GM23338 (cell line): ENCODE results near the gene SRSF3. TPM values are rescaled to one million over a fixed set of nuclear protein-coding genes. Genes with fewer than 3 reads are reported as not detected.

ENCODE experiments used
- ATAC-seq: fragments of 200-7000 bp; cut with Tn5 transposase; 3 replicates; pipeline ENCODE4 v1.9.1; 2020
- DNase-seq: peaks from one replicate; pipeline ENCODE4 v3.0.0-alpha.2; 2015; ENCODE audit warnings: low spot score
- H2AFZ ChIP-seq: fragments of 200-600 bp; sonication (generic); 2 replicates; pipeline ENCODE4 v1.8.0; 2016; ENCODE audit warnings: antibody characterized with exemption, mild to moderate bottlenecking, moderate library complexity
- H3F3A ChIP-seq: fragments of 200-600 bp; sonication (generic); replicated peaks from 2 replicates; pipeline ENCODE4 v1.8.0; 2017; ENCODE audit warnings: antibody characterized with exemption, mixed run types, low read depth
- H3K27ac ChIP-seq: fragments of 200-600 bp; sonication (generic); 2 replicates; pipeline ENCODE4 v1.6.1; 2016; ENCODE audit warnings: low read depth
- H3K27me3 ChIP-seq: fragments of 200-600 bp; sonication (generic); 2 replicates; pipeline ENCODE4 v1.8.0; 2016; ENCODE audit warnings: mild to moderate bottlenecking, mixed run types, moderate library complexity; ENCODE audit not compliant: insufficient read depth
- H3K36me3 ChIP-seq: fragments of 200-600 bp; sonication (generic); 2 replicates; pipeline ENCODE4 v1.8.0; 2016; ENCODE audit warnings: mild to moderate bottlenecking; ENCODE audit not compliant: insufficient read depth
- H3K4me1 ChIP-seq: fragments of 200-600 bp; sonication (generic); 2 replicates; pipeline ENCODE4 v1.8.0; 2016; ENCODE audit warnings: mild to moderate bottlenecking, moderate library complexity; ENCODE audit not compliant: insufficient read depth
- H3K4me2 ChIP-seq: fragments of 200-600 bp; sonication (generic); 2 replicates; pipeline ENCODE4 v1.7.1; 2017; ENCODE audit warnings: mixed run types
- H3K4me3 ChIP-seq: fragments of 200-600 bp; sonication (generic); 2 replicates; pipeline ENCODE4 v1.6.1; 2016; ENCODE audit warnings: mixed run types
- H3K79me2 ChIP-seq: fragments of 200-600 bp; sonication (generic); replicated peaks from 2 replicates; pipeline ENCODE4 v1.8.0; 2017; ENCODE audit warnings: mild to moderate bottlenecking; ENCODE audit not compliant: insufficient read depth
- H3K9me2 ChIP-seq: fragments of 200-600 bp; sonication (generic); 2 replicates; pipeline ENCODE4 v1.8.0; 2017; ENCODE audit not compliant: insufficient read depth
- H4K20me1 ChIP-seq: fragments of 200-600 bp; sonication (generic); replicated peaks from 2 replicates; pipeline ENCODE4 v1.8.0; 2017; ENCODE audit warnings: mild to moderate bottlenecking; ENCODE audit not compliant: insufficient read depth
- H3K27ac Mint-ChIP-seq: 2 replicates; pipeline ENCODE4 v1.8.0; 2020; ENCODE audit warnings: inconsistent platforms, mild to moderate bottlenecking, moderate library complexity, mixed read lengths
- H3K27me3 Mint-ChIP-seq: 3 replicates; pipeline ENCODE4 v1.8.0; 2022; ENCODE audit warnings: low read depth, mild to moderate bottlenecking, moderate library complexity, mixed read lengths, inconsistent platforms; ENCODE audit not compliant: insufficient read depth, poor library complexity
- H3K36me3 Mint-ChIP-seq: 3 replicates; pipeline ENCODE4 v1.8.0; 2021; ENCODE audit warnings: low read depth, mild to moderate bottlenecking, inconsistent platforms, moderate library complexity, mixed read lengths
- H3K4me1 Mint-ChIP-seq: 3 replicates; pipeline ENCODE4 v1.8.0; 2020; ENCODE audit warnings: mild to moderate bottlenecking, inconsistent platforms, mixed read lengths
- H3K4me3 Mint-ChIP-seq: 3 replicates; pipeline ENCODE4 v1.8.0; 2021; ENCODE audit warnings: moderate library complexity, mild to moderate bottlenecking, inconsistent platforms, mixed read lengths
- H3K9me3 Mint-ChIP-seq: 3 replicates; pipeline ENCODE4 v1.8.0; 2020; ENCODE audit warnings: moderate library complexity, mild to moderate bottlenecking, inconsistent platforms, mixed read lengths
- CREB1 ChIP-seq: fragments of 250-450 bp; sonication (Bioruptor Pico); IDR thresholded peaks from 2 replicates; pipeline ENCODE4 v1.5.0; 2020; ENCODE audit warnings: low read depth, mild to moderate bottlenecking, moderate library complexity
- CTCF ChIP-seq, 2 experiments: fragments of 200-600 bp in 1 of 2; sonication (generic) in 1 of 2; conservative IDR thresholded peaks; 2 replicates each; pipeline versions ENCODE4 v1.5.1 to v1.6.1; 2016 to 2017; ENCODE audit warnings: antibody characterized with exemption in 2 of 2, low read depth in 2 of 2, mild to moderate bottlenecking in 2 of 2, moderate library complexity in 1 of 2
- ETS1 ChIP-seq: IDR thresholded peaks from 2 replicates; pipeline ENCODE4 v1.6.1; 2016; ENCODE audit warnings: antibody characterized with exemption
- EZH2 ChIP-seq: fragments of 200-600 bp; sonication (generic); IDR thresholded peaks from one replicate; pipeline ENCODE4 v1.8.0; 2017; ENCODE audit warnings: antibody characterized with exemption, mild to moderate bottlenecking, low read depth; ENCODE audit not compliant: unreplicated experiment
- EZH2phosphoT487 ChIP-seq: fragments of 200-600 bp; sonication (generic); IDR thresholded peaks from one replicate; pipeline ENCODE4 v1.8.1; 2018; ENCODE audit warnings: antibody characterized with exemption; ENCODE audit not compliant: unreplicated experiment
- JUNB ChIP-seq: IDR thresholded peaks from one replicate; pipeline ENCODE4 v1.6.1; 2016; ENCODE audit warnings: antibody characterized with exemption; ENCODE audit not compliant: unreplicated experiment
- NANOG ChIP-seq: IDR thresholded peaks from 2 replicates; pipeline ENCODE4 v1.6.1; 2016; ENCODE audit warnings: antibody characterized with exemption, borderline replicate concordance
- POLR2AphosphoS5 ChIP-seq: IDR thresholded peaks from 2 replicates; pipeline ENCODE4 v1.6.1; 2016; ENCODE audit warnings: antibody characterized with exemption, low read depth
- ZNF114 ChIP-seq: fragments of 250-450 bp; sonication (Bioruptor Pico); IDR thresholded peaks from 2 replicates; pipeline ENCODE4 v1.5.0; 2020; ENCODE audit warnings: mild to moderate bottlenecking, moderate library complexity
- ZNF331 ChIP-seq: fragments of 250-450 bp; sonication (Bioruptor Pico); IDR thresholded peaks from 2 replicates; pipeline ENCODE4 v1.5.0; 2020; ENCODE audit warnings: low read depth, mild to moderate bottlenecking, moderate library complexity
- ZNF462 ChIP-seq: fragments of 250-450 bp; sonication (Bioruptor Pico); IDR thresholded peaks from 2 replicates; pipeline ENCODE4 v1.5.0; 2020; ENCODE audit warnings: mild to moderate bottlenecking, moderate library complexity
- polyA plus RNA-seq: library from polyadenylated mRNA; unstranded; fragments of >200 nt; fragmentation: Nextera tagmentation; extraction: Ambion mirVana; gene quantifications from 2 replicates; pipeline ENCODE4 v1.2.1, GENCODE V29; 2016
- total RNA-seq: library from RNA; depleted of rRNA; stranded (reverse); fragments of >200 nt; shearing (Covaris generic); gene quantifications from 2 replicates; pipeline ENCODE4 v1.2.3, GENCODE V29; 2014

SRSF3 gene
- total and polyA plus RNA-seq, 2 experiments from 2014 or later = 436 to 655 TPM

GRCh38 chr6:36641543-36641942 is 47.4 kb downstream of the SRSF3 start (continued):
- TF ChIP-seq POLR2AphosphoS5 (no peak), JUNB (no peak), CREB1 (CRISPR knock-in tag) (no peak), ZNF331 (CRISPR knock-in tag) (no peak), EZH2phosphoT487 (no peak), ETS1 (no peak)

GRCh38 chr6:36642913-36643817 is 49.0 kb downstream of the SRSF3 start:
- Histone ChIP-seq H4K20me1 (no peaks in the 10 kb centered on the region), H3K79me2 (no peaks in the 10 kb centered on the region), H3K27ac (no peak overlapping the region), H3K4me3 (no peak overlapping the region), H3K4me2 (no peak overlapping the region), H3K27me3 (no peaks in the 10 kb centered on the region), H2AFZ (no peak overlapping the region), H3K36me3 (no peaks in the 10 kb centered on the region), H3K4me1 (peaks cover 4% of the 10 kb centered on the region; the same call in 1 of the 2 replicates), H3F3A (no peaks in the 10 kb centered on the region), H3K9me2 (no peaks in the 10 kb centered on the region)
- Mint-ChIP-seq H3K27me3 (peaks cover 7% of the 10 kb centered on the region), H3K27ac (no peak overlapping the region), H3K4me3 (no peak overlapping the region), H3K4me1 (peaks cover 8% of the 10 kb centered on the region), H3K9me3 (no peaks in the 10 kb centered on the region; the same call in 2 of the 3 replicates), H3K36me3 (no peaks in the 10 kb centered on the region; the same call in 2 of the 3 replicates)
- peak; percentile 42; the same call in 2 of the 3 replicates for ATAC-seq
- no peak for DNase-seq
- TF ChIP-seq ETS1 (no peak), CREB1 (CRISPR knock-in tag) (no peak), EZH2 (no peak), JUNB (no peak), CTCF (conservative IDR thresholded peaks at IDR 0.05; ENCODE audit: low read depth in 2 of 2) (no peak), ZNF114 (CRISPR knock-in tag) (no peak), ZNF462 (CRISPR knock-in tag) (no peak), POLR2AphosphoS5 (no peak), NANOG (no peak)
